Activated CD8-positive, alpha-beta memory T cell treated with anti-CD3 and anti-CD28 coated beads for 4 hours (primary cell): ENCODE data around the gene KMT2A.
A peak's percentile ranks its signal among the peaks of the same experiment; 100 is the strongest.
"Not testable (repeated sequence)": the region's sequence is repeated elsewhere in the genome, so short reads cannot be mapped to it uniquely, and the experiment has no call there.

Experiments used
- DNase-seq, 2 donors: peaks; one replicate each; pipeline ENCODE4 v3.0.0-alpha.2; 2020; ENCODE audit warnings: low read depth in 2 of 2

KMT2A gene

GRCh38 chr11:118533769-118534729 lies 97.8 kb downstream of the KMT2A start:
- DNase-seq, result no peak

- no peak for DNase-seq
Measured at GRCh38 chr11:118535261-118535660, 99.0 kb downstream of the KMT2A start.

- no peak for DNase-seq
Measured at GRCh38 chr11:118536726-118537125, 100.4 kb downstream of the KMT2A start.

GRCh38 chr11:118537409-118537980 lies 101.2 kb downstream of the KMT2A start:
- no peak for DNase-seq

GRCh38 chr11:118544010-118544646 lies 107.8 kb downstream of the KMT2A start:
- no peak for DNase-seq

GRCh38 chr11:118544647-118545010 lies 108.3 kb downstream of the KMT2A start:
- DNase-seq, result no peak

- no peak for DNase-seq
Measured at GRCh38 chr11:118545533-118545932, 109.2 kb downstream of the KMT2A start.

- no peak for DNase-seq
Measured at GRCh38 chr11:118547132-118547531, 110.8 kb downstream of the KMT2A start.

GRCh38 chr11:118552341-118552740 lies 116.0 kb downstream of the KMT2A start:
- DNase-seq, result no peak

- DNase-seq, result no peak
Measured at GRCh38 chr11:118560806-118561205, 124.5 kb downstream of the KMT2A start.

- DNase-seq, result no peak
Measured at GRCh38 chr11:118565051-118565450, 128.8 kb downstream of the KMT2A start.

- DNase-seq, result no peak
Measured at GRCh38 chr11:118569670-118570069, 133.4 kb downstream of the KMT2A start.

GRCh38 chr11:118570787-118571186 lies 134.5 kb downstream of the KMT2A start:
- no peak for DNase-seq

- DNase-seq, result not testable (repeated sequence)
Measured at GRCh38 chr11:118571701-118572060, 135.4 kb downstream of the KMT2A start.

GRCh38 chr11:118572061-118572980 lies 136.0 kb downstream of the KMT2A start, which contains the start of gene ARCN1:
TSS of gene ARCN1 (plus strand) at chr11:118572409. CDS start at chr11:118572548, 139 bp downstream.
- DNase-seq, result peak; percentile 55 to 65

GRCh38 chr11:118572981-118573550 lies 136.8 kb downstream of the KMT2A start:
- DNase-seq, result no peak

GRCh38 chr11:118574636-118575035 lies 138.3 kb downstream of the KMT2A start:
- no peak for DNase-seq
